H9 (cell line): ENCODE data around the gene GTF2A1L. TPM values are rescaled to one million over a fixed set of nuclear protein-coding genes. Genes with fewer than 3 reads are reported as not detected.

Experiments used
- DNase-seq: peaks from one replicate; pipeline ENCODE4 v3.0.0-alpha.2; 2017
- H2AFZ ChIP-seq: one replicate; pipeline ENCODE4 v1.6.1; 2013; ENCODE audit warnings: mild to moderate bottlenecking, low read length, control low read depth, moderate library complexity
- H2AK5ac ChIP-seq: 2 replicates; pipeline ENCODE4 v1.6.1; 2013; ENCODE audit warnings: low read length, control low read depth, mixed read lengths; ENCODE audit not compliant: insufficient read length
- H2BK120ac ChIP-seq: one replicate; pipeline ENCODE4 v1.6.1; 2013; ENCODE audit warnings: low read depth, mild to moderate bottlenecking, low read length, control low read depth, inconsistent platforms; ENCODE audit not compliant: poor library complexity, severe bottlenecking
- H2BK12ac ChIP-seq: 2 replicates; pipeline ENCODE4 v1.6.1; 2013; ENCODE audit warnings: low read length, control low read depth, mixed read lengths, low read depth; ENCODE audit not compliant: insufficient read length
- H2BK15ac ChIP-seq: 2 replicates; pipeline ENCODE4 v1.6.1; 2013; ENCODE audit warnings: low read depth, low read length, control low read depth
- H2BK20ac ChIP-seq: one replicate; pipeline ENCODE4 v1.6.1; 2013; ENCODE audit warnings: low read depth, mild to moderate bottlenecking, low read length, control low read depth, inconsistent platforms; ENCODE audit not compliant: poor library complexity, severe bottlenecking
- H2BK5ac ChIP-seq: 2 replicates; pipeline ENCODE4 v1.6.1; 2013; ENCODE audit warnings: low read length, control low read depth, mixed read lengths; ENCODE audit not compliant: insufficient read length
- H3K14ac ChIP-seq: 2 replicates; pipeline ENCODE4 v1.6.1; 2013; ENCODE audit warnings: low read length, control low read depth; ENCODE audit not compliant: insufficient read depth
- H3K18ac ChIP-seq: 2 replicates; pipeline ENCODE4 v1.6.1; 2013; ENCODE audit warnings: low read depth, mild to moderate bottlenecking, mixed read lengths, low read length, control low read depth; ENCODE audit not compliant: insufficient read length
- H3K23ac ChIP-seq: 2 replicates; pipeline ENCODE4 v1.6.1; 2013; ENCODE audit warnings: low read length, control low read depth, mixed read lengths, low read depth; ENCODE audit not compliant: insufficient read length
- H3K23me2 ChIP-seq: 2 replicates; pipeline ENCODE4 v1.6.1; 2013; ENCODE audit warnings: low read depth, mild to moderate bottlenecking, mixed read lengths, low read length, control low read depth; ENCODE audit not compliant: insufficient read length, poor library complexity, severe bottlenecking
- H3K27ac ChIP-seq: 2 replicates; pipeline ENCODE4 v1.5.1; 2013; ENCODE audit warnings: low read length, control low read depth, mixed read lengths, low read depth; ENCODE audit not compliant: insufficient read length
- H3K27me3 ChIP-seq: 2 replicates; pipeline ENCODE4 v1.6.1; 2013; ENCODE audit warnings: low read length, control low read depth, inconsistent platforms; ENCODE audit not compliant: insufficient read depth
- H3K4ac ChIP-seq: 2 replicates; pipeline ENCODE4 v1.6.1; 2013; ENCODE audit warnings: low read depth, mild to moderate bottlenecking, control low read depth, inconsistent platforms, low read length, moderate library complexity
- H3K4me1 ChIP-seq: 2 replicates; pipeline ENCODE4 v1.6.1; 2013; ENCODE audit warnings: low read length, control low read depth, inconsistent platforms; ENCODE audit not compliant: insufficient read depth
- H3K4me2 ChIP-seq: 2 replicates; pipeline ENCODE4 v1.6.1; 2013; ENCODE audit warnings: low read length, control low read depth, mixed read lengths; ENCODE audit not compliant: insufficient read length, insufficient read depth
- H3K56ac ChIP-seq: 2 replicates; pipeline ENCODE4 v1.6.1; 2013; ENCODE audit warnings: low read depth, mild to moderate bottlenecking, mixed read lengths, low read length, control low read depth; ENCODE audit not compliant: insufficient read length
- H3K79me1 ChIP-seq: 2 replicates; pipeline ENCODE4 v1.6.1; 2013; ENCODE audit warnings: low read depth, mild to moderate bottlenecking, moderate library complexity, low read length, control low read depth, inconsistent platforms; ENCODE audit not compliant: insufficient read depth, poor library complexity, severe bottlenecking
- H3K79me2 ChIP-seq: 2 replicates; pipeline ENCODE4 v1.6.1; 2013; ENCODE audit warnings: low read length, control low read depth, inconsistent platforms; ENCODE audit not compliant: insufficient read depth
- H3K9ac ChIP-seq: 2 replicates; pipeline ENCODE4 v1.6.1; 2013; ENCODE audit warnings: low read length, control low read depth, mixed read lengths; ENCODE audit not compliant: insufficient read length; ENCODE audit errors: extremely low read depth
- H3K9me3 ChIP-seq: one replicate; pipeline ENCODE4 v1.6.1; 2013; ENCODE audit warnings: low read depth, low read length, inconsistent platforms; ENCODE audit not compliant: control insufficient read depth
- H3T11ph ChIP-seq: one replicate; pipeline ENCODE4 v1.6.1; 2013; ENCODE audit warnings: mild to moderate bottlenecking, low read length, control low read depth, inconsistent platforms
- H4K20me1 ChIP-seq: one replicate; pipeline ENCODE4 v1.6.1; 2013; ENCODE audit not compliant: control insufficient read depth, insufficient read length, insufficient read depth
- H4K5ac ChIP-seq: 2 replicates; pipeline ENCODE4 v1.6.1; 2013; ENCODE audit warnings: low read depth, mild to moderate bottlenecking, mixed read lengths, low read length, control low read depth; ENCODE audit not compliant: insufficient read length
- H4K8ac ChIP-seq: replicated peaks from 2 replicates; pipeline ENCODE4 v1.6.1; 2013; ENCODE audit warnings: low read length, control low read depth, mixed read lengths, low read depth; ENCODE audit not compliant: insufficient read length
- H4K91ac ChIP-seq: 2 replicates; pipeline ENCODE4 v1.6.1; 2013; ENCODE audit warnings: low read depth, mild to moderate bottlenecking, moderate library complexity, mixed read lengths, low read length, control low read depth; ENCODE audit not compliant: insufficient read length
- H3K27ac Mint-ChIP-seq, 3 experiments: 2 replicates in 2 of 3; 3 replicates in 1 of 3; pipeline ENCODE4 v1.8.0; 2020 to 2021; ENCODE audit warnings: mixed read lengths in 3 of 3, mild to moderate bottlenecking in 1 of 3, moderate library complexity in 1 of 3
- H3K27me3 Mint-ChIP-seq: 2 replicates; pipeline ENCODE4 v1.8.0; 2021; ENCODE audit warnings: low read depth, mild to moderate bottlenecking, moderate library complexity, mixed read lengths
- H3K36me3 Mint-ChIP-seq, 3 experiments: 2 replicates in 2 of 3; 3 replicates in 1 of 3; pipeline ENCODE4 v1.8.0; 2020 to 2021; ENCODE audit warnings: low read depth in 3 of 3, mixed read lengths in 3 of 3; ENCODE audit not compliant: insufficient read depth in 1 of 3
- H3K4me1 Mint-ChIP-seq, 2 experiments: 2 replicates each; pipeline ENCODE4 v1.8.0; 2020; ENCODE audit warnings: mixed read lengths in 2 of 2
- H3K4me3 Mint-ChIP-seq, 2 experiments: 2 replicates in 1 of 2; 3 replicates in 1 of 2; pipeline ENCODE4 v1.8.0; 2020 to 2021; ENCODE audit warnings: mild to moderate bottlenecking in 2 of 2, mixed read lengths in 2 of 2, moderate library complexity in 1 of 2
- H3K9me3 Mint-ChIP-seq, 2 experiments: 2 replicates in 1 of 2; 3 replicates in 1 of 2; pipeline ENCODE4 v1.8.0; 2020; ENCODE audit warnings: mild to moderate bottlenecking in 2 of 2, mixed read lengths in 2 of 2, moderate library complexity in 1 of 2
- CTCF ChIP-seq: fragments of 200-600 bp; sonication (generic); conservative IDR thresholded peaks from 3 replicates; pipeline ENCODE4 v1.8.0; 2021; ENCODE audit warnings: antibody characterized with exemption, mild to moderate bottlenecking
- WGBS: extraction: QIAGEN DNeasy Blood & Tissue Kit; methylation state at CpG from one replicate; pipeline ENCODE4 v1.1.7; 2013; ENCODE audit warnings: missing lambda C conversion rate, low lambda C conversion rate, mixed read lengths; ENCODE audit not compliant: insufficient read length; ENCODE audit errors: extremely low coverage; 5-methylcytosine and 5-hydroxymethylcytosine counted together
- total RNA-seq: library from RNA; stranded (reverse); gene quantifications from 2 replicates; pipeline ENCODE4 v1.2.1, GENCODE V29; 2021

GTF2A1L gene
- total RNA-seq, 1 experiment from 2014 or later = not detected

DNA sequence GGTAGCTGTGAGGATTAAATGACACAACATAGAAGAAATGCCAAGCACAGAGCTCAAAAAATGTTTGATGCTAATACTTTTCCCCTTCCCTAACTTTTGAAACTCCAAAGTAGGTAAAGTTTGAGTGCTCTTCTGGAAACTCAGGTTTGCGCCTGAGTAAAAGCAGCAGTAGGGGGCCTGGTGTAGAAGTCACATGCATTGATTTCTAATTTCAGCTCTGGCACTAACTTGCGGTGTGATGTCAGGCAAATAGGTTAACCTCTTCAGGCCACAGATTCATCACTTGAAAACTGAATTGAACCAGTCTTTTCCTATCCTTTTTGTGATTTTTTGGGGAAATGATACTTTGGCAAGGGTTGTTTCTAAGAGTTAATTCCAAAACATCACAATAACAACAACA is 110.6 kb downstream of the GTF2A1L start:
- no peak overlapping the region for H4K91ac ChIP-seq
- H3K18ac ChIP-seq = no peak overlapping the region
- DNase-seq = no peak
- no peak overlapping the region for H2BK12ac ChIP-seq
- no peak overlapping the region for H4K5ac ChIP-seq
- H3K79me1 ChIP-seq = no peaks in the 10 kb centered on the region
- Mint-ChIP-seq H3K36me3 (no peaks in the 10 kb centered on the region), H3K27me3 (no peaks in the 10 kb centered on the region), H3K27ac (no peak overlapping the region; a peak in 1 of 7 replicates), H3K9me3 (no peaks in the 10 kb centered on the region), H3K4me3 (no peak overlapping the region), H3K4me1 (peaks cover 18 to 35% of the 10 kb centered on the region in 2 experiments)
- no peak overlapping the region for H2AFZ ChIP-seq
- H3K14ac ChIP-seq = no peak overlapping the region
- H3K27ac ChIP-seq = no peak overlapping the region
- no peaks in the 10 kb centered on the region for H3K27me3 ChIP-seq
- no peaks in the 10 kb centered on the region for H3K79me2 ChIP-seq
- WGBS = no CpG with 5 or more reads among the region's 2 CpGs
- no peak overlapping the region for H3K4ac ChIP-seq
- no peak overlapping the region for H2BK120ac ChIP-seq
- H3K9me3 ChIP-seq = no peaks in the 10 kb centered on the region
- H2AK5ac ChIP-seq = no peak overlapping the region
- no peak overlapping the region for H2BK20ac ChIP-seq
- no peak overlapping the region for H4K8ac ChIP-seq
- H2BK5ac ChIP-seq = no peak overlapping the region
- peaks cover 3% of the 10 kb centered on the region; the same call in 1 of the 2 replicates for H3K4me1 ChIP-seq
- no peak overlapping the region for H3T11ph ChIP-seq
- H3K9ac ChIP-seq = no peak overlapping the region
- no peak for TF ChIP-seq CTCF
- no peak overlapping the region for H3K23ac ChIP-seq
- H3K23me2 ChIP-seq = no peaks in the 10 kb centered on the region
- H2BK15ac ChIP-seq = no peak overlapping the region
- H3K56ac ChIP-seq = no peak overlapping the region
- no peaks in the 10 kb centered on the region for H4K20me1 ChIP-seq
- no peak overlapping the region for H3K4me2 ChIP-seq
